Pons (tissue), 1 donor: ENCODE results near the gene LBR.

Experiments used
- DNase-seq: peaks from one replicate; pipeline ENCODE4 v3.0.0-alpha.2; 2016; ENCODE audit warnings: low spot score

LBR gene

GRCh38 chr1:225464851-225465792 is 37.3 kb upstream of the LBR start:
- no peak for DNase-seq

- DNase-seq = no peak
These were observed 35.1 kb upstream of the LBR start for GRCh38 chr1:225462714-225463574.

GRCh38 chr1:225462429-225462713 is 34.5 kb upstream of the LBR start:
- DNase-seq = no peak

GRCh38 chr1:225461533-225462428 is 33.9 kb upstream of the LBR start:
- DNase-seq = no peak

GRCh38 chr1:225460737-225461532 is 33.1 kb upstream of the LBR start:
- DNase-seq = no peak

- DNase-seq = no peak
These were observed 32.3 kb upstream of the LBR start for GRCh38 chr1:225460021-225460736.

- DNase-seq = no peak
These were observed 30.4 kb upstream of the LBR start for GRCh38 chr1:225458222-225458631.

- DNase-seq = no peak
These were observed 26.9 kb upstream of the LBR start for GRCh38 chr1:225454733-225455132.

- DNase-seq = no peak
These were observed 26.2 kb upstream of the LBR start for GRCh38 chr1:225453797-225454648.

- DNase-seq = no peak
These were observed 24.1 kb upstream of the LBR start for GRCh38 chr1:225451840-225452515.

GRCh38 chr1:225451340-225451739 is 23.5 kb upstream of the LBR start:
- DNase-seq = no peak

- peak; percentile 40 for DNase-seq
These were observed 22.8 kb upstream of the LBR start for GRCh38 chr1:225450491-225451191.

GRCh38 chr1:225449774-225450173 is 21.9 kb upstream of the LBR start:
- no peak for DNase-seq

- no peak for DNase-seq
These were observed 21.4 kb upstream of the LBR start for GRCh38 chr1:225449261-225449660.

GRCh38 chr1:225448146-225448805 is 20.4 kb upstream of the LBR start:
- peak; percentile 95 for DNase-seq

- DNase-seq = peak; percentile 92
These were observed 19.8 kb upstream of the LBR start for GRCh38 chr1:225447650-225448089.

- DNase-seq = no peak
These were observed 19.3 kb upstream of the LBR start for GRCh38 chr1:225446981-225447615.
